Measurements from ENCODE around the gene ABHD17B.

ABHD17B gene

DNA sequence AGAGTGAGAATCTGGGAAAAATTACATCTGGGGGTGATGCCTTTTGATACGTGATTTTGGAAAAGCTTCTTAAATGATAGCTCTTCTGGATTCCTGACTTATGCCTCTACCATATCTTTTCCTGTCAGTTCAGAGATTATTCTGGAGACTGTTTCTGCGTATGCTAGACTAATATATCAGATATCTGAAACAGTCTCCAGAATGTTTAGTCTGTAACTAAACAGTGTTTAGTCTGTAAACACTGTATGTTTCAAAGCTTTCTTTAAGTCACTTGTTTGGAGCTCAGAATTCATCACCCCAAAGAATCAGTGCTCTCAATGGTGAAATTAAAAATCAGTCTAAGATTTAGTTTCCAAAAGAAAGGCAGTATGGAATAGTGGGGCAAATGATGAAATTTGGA lies 20.2 kb upstream of the ABHD17B start:
- no peak for TF ChIP-seq YY1 (IDR thresholded peaks at IDR 0.05; ENCODE audit: low read depth)
- no peak for TF ChIP-seq TEAD4 (IDR thresholded peaks at IDR 0.05)
- TF ChIP-seq NFIC (IDR thresholded peaks at IDR 0.05) = no peak
- no peak for TF ChIP-seq TAF1 (IDR thresholded peaks at IDR 0.05; ENCODE audit: low read depth)
- TF ChIP-seq EGR1 (IDR thresholded peaks at IDR 0.05) = no peak
- no peak for TF ChIP-seq EP300 (IDR thresholded peaks at IDR 0.05; ENCODE audit: borderline replicate concordance)
- TF ChIP-seq FOXM1 (IDR thresholded peaks at IDR 0.05; ENCODE audit: borderline replicate concordance, low read depth) = no peak

DNA sequence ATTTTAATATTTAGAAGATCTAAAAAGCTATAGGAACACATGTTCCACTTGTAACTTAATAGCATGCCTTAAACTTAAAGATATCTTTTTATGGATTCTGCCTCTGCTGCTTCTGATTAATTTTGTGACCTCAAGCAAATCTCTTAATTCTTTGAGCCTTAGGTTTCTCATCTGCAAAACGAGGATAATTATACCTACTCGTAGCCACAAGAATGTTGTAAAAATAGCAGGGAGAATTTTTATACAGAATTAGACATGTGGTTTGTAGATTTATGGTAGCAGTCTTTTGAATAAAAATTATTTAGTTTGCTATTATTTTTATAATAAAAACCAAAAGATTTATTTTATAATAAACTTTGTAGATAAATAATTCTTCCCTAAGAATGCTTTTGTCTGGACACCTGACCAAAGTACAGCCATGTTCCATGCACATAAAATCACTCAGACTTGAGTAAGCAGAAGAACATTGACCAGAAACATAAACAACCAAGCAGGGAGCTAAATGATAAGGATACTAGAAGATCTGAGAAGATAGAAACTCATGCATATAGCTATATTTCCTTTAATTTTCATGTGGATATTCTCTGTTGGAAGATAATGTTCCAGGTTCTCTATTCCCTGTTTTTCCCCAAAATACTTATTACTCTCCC lies 18.9 kb upstream of the ABHD17B start:
- TF ChIP-seq TCF12 (IDR thresholded peaks at IDR 0.05; ENCODE audit: low read depth) (no peak), ZBTB7A (IDR thresholded peaks at IDR 0.05; ENCODE audit: low read depth) (no peak), CEBPB (IDR thresholded peaks at IDR 0.05) (no peak), EP300 (IDR thresholded peaks at IDR 0.05; ENCODE audit: borderline replicate concordance) (no peak), NFIC (IDR thresholded peaks at IDR 0.05) (no peak), YY1 (IDR thresholded peaks at IDR 0.05; ENCODE audit: low read depth) (no peak), TEAD4 (IDR thresholded peaks at IDR 0.05) (no peak), FOXM1 (IDR thresholded peaks at IDR 0.05; ENCODE audit: borderline replicate concordance, low read depth) (no peak), CREB1 (IDR thresholded peaks at IDR 0.05; ENCODE audit: low read depth) (no peak), EGR1 (IDR thresholded peaks at IDR 0.05) (no peak), TAF1 (IDR thresholded peaks at IDR 0.05; ENCODE audit: low read depth) (no peak), RAD21 (IDR thresholded peaks at IDR 0.05; ENCODE audit: low read depth) (no peak)
- TF ChIP-seq, protein P1, sequence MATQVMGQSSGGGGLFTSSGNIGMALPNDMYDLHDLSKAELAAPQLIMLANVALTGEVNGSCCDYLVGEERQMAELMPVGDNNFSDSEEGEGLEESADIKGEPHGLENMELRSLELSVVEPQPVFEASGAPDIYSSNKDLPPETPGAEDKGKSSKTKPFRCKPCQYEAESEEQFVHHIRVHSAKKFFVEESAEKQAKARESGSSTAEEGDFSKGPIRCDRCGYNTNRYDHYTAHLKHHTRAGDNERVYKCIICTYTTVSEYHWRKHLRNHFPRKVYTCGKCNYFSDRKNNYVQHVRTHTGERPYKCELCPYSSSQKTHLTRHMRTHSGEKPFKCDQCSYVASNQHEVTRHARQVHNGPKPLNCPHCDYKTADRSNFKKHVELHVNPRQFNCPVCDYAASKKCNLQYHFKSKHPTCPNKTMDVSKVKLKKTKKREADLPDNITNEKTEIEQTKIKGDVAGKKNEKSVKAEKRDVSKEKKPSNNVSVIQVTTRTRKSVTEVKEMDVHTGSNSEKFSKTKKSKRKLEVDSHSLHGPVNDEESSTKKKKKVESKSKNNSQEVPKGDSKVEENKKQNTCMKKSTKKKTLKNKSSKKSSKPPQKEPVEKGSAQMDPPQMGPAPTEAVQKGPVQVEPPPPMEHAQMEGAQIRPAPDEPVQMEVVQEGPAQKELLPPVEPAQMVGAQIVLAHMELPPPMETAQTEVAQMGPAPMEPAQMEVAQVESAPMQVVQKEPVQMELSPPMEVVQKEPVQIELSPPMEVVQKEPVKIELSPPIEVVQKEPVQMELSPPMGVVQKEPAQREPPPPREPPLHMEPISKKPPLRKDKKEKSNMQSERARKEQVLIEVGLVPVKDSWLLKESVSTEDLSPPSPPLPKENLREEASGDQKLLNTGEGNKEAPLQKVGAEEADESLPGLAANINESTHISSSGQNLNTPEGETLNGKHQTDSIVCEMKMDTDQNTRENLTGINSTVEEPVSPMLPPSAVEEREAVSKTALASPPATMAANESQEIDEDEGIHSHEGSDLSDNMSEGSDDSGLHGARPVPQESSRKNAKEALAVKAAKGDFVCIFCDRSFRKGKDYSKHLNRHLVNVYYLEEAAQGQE (IDR thresholded peaks at IDR 0.05; ENCODE audit: low read depth) = no peak
- TF ChIP-seq, protein P2, sequence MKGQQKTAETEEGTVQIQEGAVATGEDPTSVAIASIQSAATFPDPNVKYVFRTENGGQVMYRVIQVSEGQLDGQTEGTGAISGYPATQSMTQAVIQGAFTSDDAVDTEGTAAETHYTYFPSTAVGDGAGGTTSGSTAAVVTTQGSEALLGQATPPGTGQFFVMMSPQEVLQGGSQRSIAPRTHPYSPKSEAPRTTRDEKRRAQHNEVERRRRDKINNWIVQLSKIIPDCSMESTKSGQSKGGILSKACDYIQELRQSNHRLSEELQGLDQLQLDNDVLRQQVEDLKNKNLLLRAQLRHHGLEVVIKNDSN (IDR thresholded peaks at IDR 0.05) = no peak
- TF ChIP-seq, protein P3, sequence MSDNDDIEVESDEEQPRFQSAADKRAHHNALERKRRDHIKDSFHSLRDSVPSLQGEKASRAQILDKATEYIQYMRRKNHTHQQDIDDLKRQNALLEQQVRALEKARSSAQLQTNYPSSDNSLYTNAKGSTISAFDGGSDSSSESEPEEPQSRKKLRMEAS (IDR thresholded peaks at IDR 0.05) = no peak

DNA sequence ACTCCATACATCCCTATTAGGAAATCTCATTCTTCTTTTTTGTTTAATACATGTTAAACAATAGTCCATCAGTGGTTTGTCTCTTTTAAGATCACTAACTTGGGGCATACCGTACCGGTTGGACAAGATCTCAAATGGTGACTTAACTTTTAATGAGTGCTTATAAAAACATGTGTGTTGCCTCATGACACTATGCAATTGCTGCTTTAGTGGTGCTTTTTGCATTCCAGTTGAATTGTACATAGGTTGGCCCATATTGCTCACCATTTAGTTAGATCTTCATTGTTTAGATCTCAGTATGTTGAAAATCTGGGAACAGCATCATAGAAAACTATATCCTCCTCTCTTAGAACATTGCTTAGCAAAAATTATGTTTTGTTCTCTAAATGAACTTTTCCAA lies 18.2 kb upstream of the ABHD17B start:
- TF ChIP-seq TCF12 (IDR thresholded peaks at IDR 0.05; ENCODE audit: low read depth) (no peak), RAD21 (IDR thresholded peaks at IDR 0.05; ENCODE audit: low read depth) (no peak), CEBPB (IDR thresholded peaks at IDR 0.05) (no peak), YY1 (IDR thresholded peaks at IDR 0.05; ENCODE audit: low read depth) (no peak), NFIC (IDR thresholded peaks at IDR 0.05) (no peak), ZBTB7A (IDR thresholded peaks at IDR 0.05; ENCODE audit: low read depth) (no peak), TEAD4 (IDR thresholded peaks at IDR 0.05) (no peak), CREB1 (IDR thresholded peaks at IDR 0.05; ENCODE audit: low read depth) (no peak), EGR1 (IDR thresholded peaks at IDR 0.05) (no peak), FOXM1 (IDR thresholded peaks at IDR 0.05; ENCODE audit: borderline replicate concordance, low read depth) (no peak), EP300 (IDR thresholded peaks at IDR 0.05; ENCODE audit: borderline replicate concordance) (no peak), TAF1 (IDR thresholded peaks at IDR 0.05; ENCODE audit: low read depth) (no peak)
- TF ChIP-seq, protein P1 (IDR thresholded peaks at IDR 0.05; ENCODE audit: low read depth) = no peak
- TF ChIP-seq, protein P2 (IDR thresholded peaks at IDR 0.05) = no peak
- TF ChIP-seq, protein P3 (IDR thresholded peaks at IDR 0.05) = no peak

GRCh38 chr9:71928806-71929205 lies 17.8 kb upstream of the ABHD17B start:
- TF ChIP-seq, protein P1 (IDR thresholded peaks at IDR 0.05; ENCODE audit: low read depth) = no peak
- TF ChIP-seq TCF12 (IDR thresholded peaks at IDR 0.05; ENCODE audit: low read depth) (no peak), FOXM1 (IDR thresholded peaks at IDR 0.05; ENCODE audit: borderline replicate concordance, low read depth) (no peak), CEBPB (IDR thresholded peaks at IDR 0.05) (no peak), EP300 (IDR thresholded peaks at IDR 0.05; ENCODE audit: borderline replicate concordance) (no peak), RAD21 (IDR thresholded peaks at IDR 0.05; ENCODE audit: low read depth) (no peak), TEAD4 (IDR thresholded peaks at IDR 0.05) (no peak), NFIC (IDR thresholded peaks at IDR 0.05) (no peak), ZBTB7A (IDR thresholded peaks at IDR 0.05; ENCODE audit: low read depth) (no peak), EGR1 (IDR thresholded peaks at IDR 0.05) (no peak), TAF1 (IDR thresholded peaks at IDR 0.05; ENCODE audit: low read depth) (no peak), CREB1 (IDR thresholded peaks at IDR 0.05; ENCODE audit: low read depth) (no peak), YY1 (IDR thresholded peaks at IDR 0.05; ENCODE audit: low read depth) (no peak)
- TF ChIP-seq, protein P2 (IDR thresholded peaks at IDR 0.05) = no peak
- TF ChIP-seq, protein P3 (IDR thresholded peaks at IDR 0.05) = no peak

Measured in Ishikawa (cell line).